Mesenchymal stem cell (in vitro differentiated cells and primary cell): ENCODE measurements around the gene RNPC3.
A peak's percentile ranks its signal among the peaks of the same experiment; 100 is the strongest.

Experiments used
- DNase-seq: peaks from one replicate; pipeline ENCODE4 v3.0.0-alpha.2; 2013
- H2AFZ ChIP-seq: one replicate; pipeline ENCODE4 v1.6.1; 2013; ENCODE audit warnings: low read depth, mild to moderate bottlenecking, control low read depth, inconsistent platforms, low read length, moderate library complexity
- H2AK5ac ChIP-seq: 2 replicates; pipeline ENCODE4 v1.6.1; 2013; ENCODE audit warnings: low read length, moderate library complexity, mild to moderate bottlenecking, inconsistent platforms; ENCODE audit not compliant: severe bottlenecking
- H2BK120ac ChIP-seq: one replicate; pipeline ENCODE4 v1.6.1; 2013; ENCODE audit warnings: low read depth, mild to moderate bottlenecking, inconsistent platforms, low read length, moderate library complexity
- H2BK12ac ChIP-seq, 2 experiments: one replicate each; pipeline ENCODE4 v1.6.1; 2013; ENCODE audit warnings: inconsistent platforms in 2 of 2, low read length in 2 of 2, mild to moderate bottlenecking in 2 of 2, moderate library complexity in 2 of 2, control low read depth in 1 of 2
- H2BK15ac ChIP-seq: one replicate; pipeline ENCODE4 v1.6.1; 2013; ENCODE audit warnings: mild to moderate bottlenecking, low read depth, inconsistent platforms; ENCODE audit not compliant: poor library complexity, severe bottlenecking
- H2BK5ac ChIP-seq: 2 replicates; pipeline ENCODE4 v1.6.1; 2013; ENCODE audit warnings: low read depth, mild to moderate bottlenecking, low read length, control low read depth, inconsistent platforms; ENCODE audit not compliant: poor library complexity, severe bottlenecking
- H3K14ac ChIP-seq, 2 experiments: one replicate each; pipeline ENCODE4 v1.6.1; 2013; ENCODE audit warnings: inconsistent platforms in 2 of 2, low read length in 2 of 2, control low read depth in 1 of 2, mild to moderate bottlenecking in 1 of 2, moderate library complexity in 1 of 2
- H3K18ac ChIP-seq, 2 experiments: one replicate each; pipeline ENCODE4 v1.6.1; 2013; ENCODE audit warnings: inconsistent platforms in 2 of 2, low read length in 2 of 2, control low read depth in 1 of 2, low read depth in 1 of 2, mild to moderate bottlenecking in 1 of 2
- H3K23ac ChIP-seq, 2 experiments: one replicate each; pipeline ENCODE4 v1.6.1; 2013; ENCODE audit warnings: inconsistent platforms in 2 of 2, low read length in 2 of 2, mild to moderate bottlenecking in 2 of 2, moderate library complexity in 2 of 2, control low read depth in 1 of 2
- H3K27ac ChIP-seq: 2 replicates; pipeline ENCODE4 v1.5.1; 2013; ENCODE audit warnings: mild to moderate bottlenecking, moderate library complexity, low read length, control low read depth, inconsistent platforms; ENCODE audit not compliant: poor library complexity, severe bottlenecking
- H3K27me3 ChIP-seq, 2 experiments: 2 replicates each; pipeline versions ENCODE4 v1.6.1 to v1.7.0; 2013; ENCODE audit warnings: low read length in 2 of 2, mild to moderate bottlenecking in 2 of 2, moderate library complexity in 2 of 2, control low read depth in 1 of 2, inconsistent platforms in 1 of 2; ENCODE audit not compliant: control insufficient read depth in 1 of 2, insufficient read depth in 1 of 2
- H3K36me3 ChIP-seq, 2 experiments: 2 replicates each; pipeline versions ENCODE4 v1.6.1 to v1.7.0; 2013; ENCODE audit warnings: low read length in 2 of 2, control low read depth in 1 of 2, inconsistent platforms in 1 of 2, low read depth in 1 of 2, mild to moderate bottlenecking in 1 of 2; ENCODE audit not compliant: insufficient read depth in 2 of 2, control insufficient read depth in 1 of 2
- H3K4ac ChIP-seq, 2 experiments: one replicate each; pipeline ENCODE4 v1.6.1; 2013; ENCODE audit warnings: inconsistent platforms in 2 of 2, low read length in 2 of 2, mild to moderate bottlenecking in 2 of 2, moderate library complexity in 2 of 2, control low read depth in 1 of 2, low read depth in 1 of 2
- H3K4me1 ChIP-seq: 2 replicates; pipeline ENCODE4 v1.6.1; 2013; ENCODE audit warnings: low read depth, low read length, control low read depth; ENCODE audit not compliant: control insufficient read depth, insufficient read depth
- H3K4me2 ChIP-seq: 2 replicates; pipeline ENCODE4 v1.6.1; 2013; ENCODE audit warnings: low read length, mild to moderate bottlenecking, inconsistent platforms; ENCODE audit not compliant: poor library complexity, severe bottlenecking
- H3K4me3 ChIP-seq, 2 experiments: 2 replicates each; pipeline versions ENCODE4 v1.5.1 to v1.7.0; 2013; ENCODE audit warnings: low read length in 2 of 2, mild to moderate bottlenecking in 2 of 2, control low read depth in 1 of 2, low read depth in 1 of 2; ENCODE audit not compliant: insufficient read depth in 1 of 2
- H3K79me1 ChIP-seq: replicated peaks from 2 replicates; pipeline ENCODE4 v1.6.1; 2013; ENCODE audit warnings: mild to moderate bottlenecking, control low read depth, low read length, inconsistent platforms; ENCODE audit not compliant: poor library complexity, severe bottlenecking
- H3K9ac ChIP-seq: 2 replicates; pipeline ENCODE4 v1.7.0; 2013; ENCODE audit warnings: mild to moderate bottlenecking, low read length, moderate library complexity
- H3K9me3 ChIP-seq: 2 replicates; pipeline ENCODE4 v1.7.0; 2013; ENCODE audit warnings: mild to moderate bottlenecking, low read length; ENCODE audit not compliant: control insufficient read depth
- H4K8ac ChIP-seq: one replicate; pipeline ENCODE4 v1.6.1; 2013; ENCODE audit warnings: inconsistent platforms, mild to moderate bottlenecking, low read length, moderate library complexity
- H4K91ac ChIP-seq: one replicate; pipeline ENCODE4 v1.6.1; 2013; ENCODE audit warnings: mild to moderate bottlenecking, low read length, inconsistent platforms
- WGBS: methylation state at CpG from one replicate; pipeline ENCODE4 v1.1.7; 2013; ENCODE audit warnings: mixed read lengths; 5-methylcytosine and 5-hydroxymethylcytosine counted together

The RNPC3 gene

GRCh38 chr1:103520822-103521221, 4.7 kb upstream of the RNPC3 start:
- Histone ChIP-seq H3K4me2 (no peak overlapping the region), H3K4me1 (no peaks in the 10 kb centered on the region), H2BK15ac (no peak overlapping the region), H3K18ac (no peak overlapping the region), H3K27ac (no peak overlapping the region), H2BK12ac (no peak overlapping the region), H3K4me3 (no peak overlapping the region), H3K36me3 (no peaks in the 10 kb centered on the region), H2BK5ac (no peak overlapping the region), H3K14ac (no peak overlapping the region), H3K23ac (no peak overlapping the region), H2AK5ac (no peak overlapping the region), H3K9ac (no peak overlapping the region), H3K27me3 (no peaks in the 10 kb centered on the region), H3K9me3 (no peaks in the 10 kb centered on the region), H2AFZ (no peak overlapping the region), H4K8ac (no peak overlapping the region), H4K91ac (no peak overlapping the region), H2BK120ac (no peak overlapping the region), H3K4ac (no peak overlapping the region), H3K79me1 (peaks cover 5% of the 10 kb centered on the region)
- no peak for DNase-seq

DNA sequence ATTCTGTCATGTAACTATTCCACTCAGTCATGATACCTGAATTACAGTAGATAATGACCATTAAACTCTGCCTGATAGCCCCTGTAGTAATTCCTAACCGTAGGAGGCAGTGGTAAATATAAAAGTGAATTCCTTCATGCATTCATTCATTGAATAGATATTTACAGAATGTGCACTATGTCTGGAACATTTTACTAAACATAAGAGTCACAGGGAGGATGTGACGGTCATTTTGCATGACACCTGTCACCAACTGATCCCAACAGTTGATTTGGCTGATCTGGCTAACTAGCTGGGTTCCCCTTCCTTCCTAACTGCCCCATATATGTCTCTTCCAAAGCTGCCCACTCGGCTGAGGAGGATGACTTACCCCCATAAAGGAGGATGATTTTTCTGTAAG, 2.2 kb upstream of the RNPC3 start:
- Histone ChIP-seq H3K79me1 (peaks cover 5% of the 10 kb centered on the region), H4K8ac (no peak overlapping the region), H3K18ac (no peak overlapping the region), H2BK15ac (no peak overlapping the region), H2BK12ac (no peak overlapping the region), H3K27ac (no peak overlapping the region), H3K4me2 (no peak overlapping the region), H3K14ac (no peak overlapping the region), H3K4me1 (no peaks in the 10 kb centered on the region), H2BK120ac (no peak overlapping the region), H2AFZ (no peak overlapping the region), H3K4me3 (no peak overlapping the region), H3K9me3 (no peaks in the 10 kb centered on the region), H3K4ac (no peak overlapping the region), H4K91ac (no peak overlapping the region), H3K36me3 (peaks cover 0 to 6% of the 10 kb centered on the region in 2 experiments), H2BK5ac (no peak overlapping the region), H2AK5ac (no peak overlapping the region), H3K9ac (no peak overlapping the region), H3K27me3 (no peaks in the 10 kb centered on the region), H3K23ac (no peak overlapping the region)
- no peak for DNase-seq
- WGBS, result 93% methylated on average over 2 of the region's 3 CpGs

GRCh38 chr1:103525114-103525606, 339 bp upstream of the RNPC3 start:
- 16% methylated on average over 11 of the region's 34 CpGs for WGBS
- peaks cover 5% of the 10 kb centered on the region for H3K79me1 ChIP-seq
- H3K9me3 ChIP-seq, result no peaks in the 10 kb centered on the region
- H3K14ac ChIP-seq, result no peak overlapping the region
- H3K27ac ChIP-seq, result peak overlapping the region; percentile 18
- no peak overlapping the region for H2AFZ ChIP-seq
- H4K8ac ChIP-seq, result no peak overlapping the region
- H3K18ac ChIP-seq, result no peak overlapping the region
- peak overlapping the region; percentile 75 for H3K9ac ChIP-seq
- peaks cover 3% of the 10 kb centered on the region for H3K4me1 ChIP-seq
- peak overlapping the region in 1 of 2 experiments; percentile 74 for H3K4me3 ChIP-seq
- peak; percentile 70 for DNase-seq
- no peak overlapping the region for H4K91ac ChIP-seq
- H2BK120ac ChIP-seq, result no peak overlapping the region
- no peak overlapping the region for H3K4ac ChIP-seq
- H2BK15ac ChIP-seq, result no peak overlapping the region
- H2BK5ac ChIP-seq, result no peak overlapping the region
- H2AK5ac ChIP-seq, result no peak overlapping the region
- peaks cover 3 to 24% of the 10 kb centered on the region in 2 experiments for H3K36me3 ChIP-seq
- H3K27me3 ChIP-seq, result no peaks in the 10 kb centered on the region
- H3K23ac ChIP-seq, result no peak overlapping the region
- peak overlapping the region; percentile 60 for H3K4me2 ChIP-seq
- no peak overlapping the region for H2BK12ac ChIP-seq

DNA sequence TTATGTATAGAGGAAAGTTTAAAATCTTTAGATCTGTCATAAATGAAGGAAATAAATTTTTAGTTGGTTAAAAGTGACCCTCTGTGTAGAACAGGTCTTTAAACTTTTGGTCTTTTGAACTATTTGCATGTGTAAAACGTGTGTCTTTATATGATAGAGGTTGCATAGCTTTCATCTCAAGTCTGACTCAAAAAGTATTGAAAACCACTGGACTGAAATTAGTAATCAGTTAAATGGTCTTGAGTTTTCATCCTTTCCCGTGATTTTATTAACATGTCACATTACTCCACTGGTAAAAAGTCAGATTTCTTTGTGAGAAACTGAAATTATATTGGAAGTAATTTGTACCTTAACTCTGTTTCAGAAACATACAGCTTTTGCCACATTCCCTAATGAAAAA, 1.8 kb downstream of the RNPC3 start:
- no peak overlapping the region for H2BK5ac ChIP-seq
- H3K14ac ChIP-seq, result no peak overlapping the region
- H3K79me1 ChIP-seq, result peaks cover 9% of the 10 kb centered on the region
- peaks cover 3% of the 10 kb centered on the region for H3K4me1 ChIP-seq
- peaks cover 3 to 32% of the 10 kb centered on the region in 2 experiments for H3K36me3 ChIP-seq
- peak overlapping the region in 1 of 2 experiments; percentile 99 for H3K4me3 ChIP-seq
- H4K8ac ChIP-seq, result no peak overlapping the region
- H3K9me3 ChIP-seq, result no peaks in the 10 kb centered on the region
- H3K23ac ChIP-seq, result no peak overlapping the region
- H3K4ac ChIP-seq, result no peak overlapping the region
- H3K4me2 ChIP-seq, result no peak overlapping the region
- no peak for DNase-seq
- no CpG with 5 or more reads among the region's 2 CpGs for WGBS
- H2BK12ac ChIP-seq, result no peak overlapping the region
- H3K27ac ChIP-seq, result no peak overlapping the region
- H4K91ac ChIP-seq, result no peak overlapping the region
- no peak overlapping the region for H3K18ac ChIP-seq
- H2BK15ac ChIP-seq, result no peak overlapping the region
- no peaks in the 10 kb centered on the region for H3K27me3 ChIP-seq
- H2AFZ ChIP-seq, result no peak overlapping the region
- no peak overlapping the region for H2BK120ac ChIP-seq
- no peak overlapping the region for H2AK5ac ChIP-seq
- H3K9ac ChIP-seq, result peak overlapping the region; percentile 97
